ENCODE measurements around the gene PCSK6. TPM values are rescaled to one million over a fixed set of nuclear protein-coding genes. Genes with fewer than 3 reads are reported as not detected.

Gene PCSK6
- total RNA-seq, 3 donors from 2014 or later: 7.2 to 19.7 (median 18.0) TPM

DNA sequence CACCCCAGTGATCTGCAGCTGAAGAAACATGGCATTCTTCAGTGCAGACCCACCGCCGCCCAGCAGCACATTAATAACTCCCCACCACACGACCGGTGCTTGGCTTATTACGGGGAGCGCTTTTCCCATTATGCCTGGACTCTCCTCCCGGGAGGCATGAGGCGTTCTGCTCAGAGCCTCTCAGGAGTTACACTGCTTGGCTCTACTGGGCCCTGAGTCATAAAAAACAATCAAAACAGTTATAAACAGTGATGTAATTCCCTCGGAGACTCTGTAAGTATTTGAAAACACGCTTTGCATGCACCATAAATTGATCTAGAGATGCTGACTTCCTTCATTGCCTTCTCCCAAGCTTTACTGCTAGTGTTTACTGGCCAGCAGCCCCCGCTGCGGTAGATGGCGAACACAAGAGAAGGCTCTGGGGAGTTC lies 117.3 kb downstream of the PCSK6 start:
- H3K27ac ChIP-seq: no peak overlapping the region

DNA sequence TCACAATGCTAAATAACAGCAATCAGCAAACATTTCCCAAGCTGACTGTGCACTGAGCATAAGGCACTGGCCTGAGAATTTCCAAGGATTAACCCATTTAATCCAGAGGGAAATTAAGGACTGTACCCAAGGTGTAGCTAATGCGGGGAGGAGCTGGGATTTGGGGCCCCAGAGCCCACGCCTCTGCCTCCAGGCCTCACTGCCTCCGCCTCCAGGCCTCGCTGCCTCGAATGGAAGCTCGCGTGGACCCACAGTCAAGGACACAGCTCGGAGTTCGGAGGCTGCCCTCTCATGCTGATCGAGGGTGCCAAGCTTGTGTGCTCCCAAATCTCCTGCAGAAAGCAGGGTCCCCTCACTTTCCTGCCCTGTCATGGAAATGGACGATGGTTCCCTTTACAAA lies 118.0 kb downstream of the PCSK6 start:
- no peaks in the 10 kb centered on the region for H3K27me3 ChIP-seq
- no peak overlapping the region for H3K4me3 ChIP-seq
- TF ChIP-seq POLR2AphosphoS5 (IDR thresholded peaks at IDR 0.05): no peak
- TF ChIP-seq, protein P1, sequence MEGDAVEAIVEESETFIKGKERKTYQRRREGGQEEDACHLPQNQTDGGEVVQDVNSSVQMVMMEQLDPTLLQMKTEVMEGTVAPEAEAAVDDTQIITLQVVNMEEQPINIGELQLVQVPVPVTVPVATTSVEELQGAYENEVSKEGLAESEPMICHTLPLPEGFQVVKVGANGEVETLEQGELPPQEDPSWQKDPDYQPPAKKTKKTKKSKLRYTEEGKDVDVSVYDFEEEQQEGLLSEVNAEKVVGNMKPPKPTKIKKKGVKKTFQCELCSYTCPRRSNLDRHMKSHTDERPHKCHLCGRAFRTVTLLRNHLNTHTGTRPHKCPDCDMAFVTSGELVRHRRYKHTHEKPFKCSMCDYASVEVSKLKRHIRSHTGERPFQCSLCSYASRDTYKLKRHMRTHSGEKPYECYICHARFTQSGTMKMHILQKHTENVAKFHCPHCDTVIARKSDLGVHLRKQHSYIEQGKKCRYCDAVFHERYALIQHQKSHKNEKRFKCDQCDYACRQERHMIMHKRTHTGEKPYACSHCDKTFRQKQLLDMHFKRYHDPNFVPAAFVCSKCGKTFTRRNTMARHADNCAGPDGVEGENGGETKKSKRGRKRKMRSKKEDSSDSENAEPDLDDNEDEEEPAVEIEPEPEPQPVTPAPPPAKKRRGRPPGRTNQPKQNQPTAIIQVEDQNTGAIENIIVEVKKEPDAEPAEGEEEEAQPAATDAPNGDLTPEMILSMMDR (IDR thresholded peaks at IDR 0.05): no peak
- TF ChIP-seq POLR2A (IDR thresholded peaks at IDR 0.05): no peak
- DNase-seq (ENCODE audit: low spot score in 2 of 2): no peak
- H3K36me3 ChIP-seq: no peaks in the 10 kb centered on the region
- intact Hi-C loops (cut with DNase I; ENCODE audit: low total_unique reads): no loop called here
- H3K27ac ChIP-seq: no peak overlapping the region
- H3K4me1 ChIP-seq: no peaks in the 10 kb centered on the region
- no peaks in the 10 kb centered on the region for H3K9me3 ChIP-seq

More for the DNA sequence above, 117.3 kb downstream of the PCSK6 start:
- Histone ChIP-seq H3K4me1 (no peaks in the 10 kb centered on the region), H3K27me3 (no peaks in the 10 kb centered on the region), H3K4me3 (no peak overlapping the region), H3K9me3 (no peaks in the 10 kb centered on the region), H3K36me3 (no peaks in the 10 kb centered on the region)
- TF ChIP-seq, protein P1 (IDR thresholded peaks at IDR 0.05): no peak
- TF ChIP-seq POLR2AphosphoS5 (IDR thresholded peaks at IDR 0.05) (no peak), POLR2A (IDR thresholded peaks at IDR 0.05) (no peak)
- intact Hi-C loops (cut with DNase I; ENCODE audit: low total_unique reads): no loop called here
- no peak for DNase-seq (ENCODE audit: low spot score in 2 of 2)

DNA sequence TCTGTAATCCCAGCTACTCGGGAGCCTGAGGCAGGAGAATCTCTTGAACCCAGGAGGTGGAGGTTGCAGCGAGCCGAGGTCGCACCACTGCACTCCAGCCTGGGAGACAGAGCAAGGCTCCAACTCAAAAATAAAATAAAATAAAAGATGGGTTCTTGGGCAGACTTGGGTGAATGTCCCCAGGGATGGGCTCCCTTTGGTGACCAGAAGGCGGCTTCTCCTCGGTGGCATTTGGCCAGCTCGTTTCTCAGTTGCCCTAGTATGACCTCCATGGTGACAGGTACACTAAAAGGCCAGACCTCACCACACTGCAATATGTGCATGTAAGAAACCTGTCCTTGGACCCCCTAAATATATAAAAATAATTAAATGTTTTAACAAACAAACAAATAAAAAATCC lies 118.4 kb downstream of the PCSK6 start:
- intact Hi-C loops (cut with DNase I; ENCODE audit: low total_unique reads): no loop called here
- Histone ChIP-seq H3K9me3 (no peaks in the 10 kb centered on the region), H3K4me3 (no peak overlapping the region), H3K27ac (no peak overlapping the region), H3K4me1 (no peaks in the 10 kb centered on the region), H3K36me3 (no peaks in the 10 kb centered on the region), H3K27me3 (no peaks in the 10 kb centered on the region)
- TF ChIP-seq, protein P1 (IDR thresholded peaks at IDR 0.05): no peak
- no peak for TF ChIP-seq POLR2A (IDR thresholded peaks at IDR 0.05)
- no peak for TF ChIP-seq POLR2AphosphoS5 (IDR thresholded peaks at IDR 0.05)
- no peak for DNase-seq (ENCODE audit: low spot score in 2 of 2)

DNA sequence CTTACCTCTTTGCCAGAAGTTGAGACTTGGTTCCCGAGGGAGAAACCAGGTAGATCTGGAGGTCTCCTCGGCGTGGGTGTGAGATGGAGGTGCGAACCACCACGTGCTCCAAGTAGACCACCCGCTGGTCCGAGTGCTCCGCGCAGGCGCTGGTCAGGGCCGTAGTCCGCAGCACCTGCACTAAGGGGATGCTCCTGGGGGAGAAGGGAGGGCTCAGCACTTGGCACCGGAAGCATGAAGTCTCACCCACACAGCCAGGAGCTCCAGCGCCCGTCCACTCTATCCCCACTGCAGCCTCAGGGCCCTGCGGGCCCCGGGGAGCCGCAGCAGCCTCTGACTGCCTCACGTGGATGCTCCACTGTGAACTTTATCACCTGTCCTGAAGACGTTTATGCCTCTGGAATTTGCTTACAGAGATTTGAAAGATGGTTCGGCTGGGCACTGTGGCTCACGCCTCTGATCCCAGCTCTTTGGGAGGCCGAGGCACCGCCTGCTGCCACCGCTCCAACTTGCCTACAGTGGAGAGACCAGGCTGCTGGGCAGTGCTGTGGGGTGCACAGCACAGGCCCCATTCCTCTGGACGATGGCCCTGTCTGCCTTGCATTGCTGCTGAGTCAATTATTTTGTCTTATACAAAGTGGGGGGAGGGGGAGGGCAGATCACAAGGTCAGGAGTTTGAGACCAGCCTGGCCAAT lies 119.0 kb downstream of the PCSK6 start:
- TF ChIP-seq, protein P1 (IDR thresholded peaks at IDR 0.05): no peak
- no peak for TF ChIP-seq POLR2AphosphoS5 (IDR thresholded peaks at IDR 0.05)
- TF ChIP-seq POLR2A (IDR thresholded peaks at IDR 0.05): no peak
- Histone ChIP-seq H3K36me3 (no peaks in the 10 kb centered on the region), H3K4me3 (no peak overlapping the region), H3K4me1 (no peaks in the 10 kb centered on the region), H3K27ac (no peak overlapping the region), H3K27me3 (no peaks in the 10 kb centered on the region), H3K9me3 (no peaks in the 10 kb centered on the region)
- DNase-seq (ENCODE audit: low spot score in 2 of 2): no peak
- intact Hi-C loops (cut with DNase I; ENCODE audit: low total_unique reads): no loop called here

DNA sequence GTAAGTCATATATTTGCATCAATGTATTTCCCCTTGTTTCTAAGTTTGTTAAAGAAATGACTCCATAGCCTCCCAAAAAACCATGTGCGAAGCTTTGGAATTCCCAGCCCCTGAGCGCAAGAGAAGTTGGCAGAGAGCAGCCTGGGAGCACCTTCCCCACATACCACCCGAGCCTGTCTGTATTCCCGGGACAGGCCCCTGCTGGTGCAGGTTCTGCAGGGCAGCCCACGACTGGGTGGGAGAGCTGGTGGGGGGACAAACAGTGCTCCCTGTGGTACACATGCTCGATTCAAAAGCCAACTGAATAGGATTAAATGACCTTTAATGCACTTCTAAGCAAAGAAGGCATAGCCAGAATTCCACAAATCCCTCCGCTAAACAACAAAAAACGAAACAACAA lies 119.8 kb downstream of the PCSK6 start:
- intact Hi-C loops (cut with DNase I; ENCODE audit: low total_unique reads): loop anchor here (2.0 kb wide), 1 partner anchor 55 kb away; no protein-coding TSS in a partner anchor
- H3K27ac ChIP-seq: no peak overlapping the region
- DNase-seq (ENCODE audit: low spot score in 2 of 2): no peak
- no peak for TF ChIP-seq POLR2AphosphoS5 (IDR thresholded peaks at IDR 0.05)
- TF ChIP-seq, protein P1 (IDR thresholded peaks at IDR 0.05): no peak
- TF ChIP-seq POLR2A (IDR thresholded peaks at IDR 0.05): no peak
- no peak overlapping the region for H3K4me3 ChIP-seq
- no peaks in the 10 kb centered on the region for H3K36me3 ChIP-seq
- H3K27me3 ChIP-seq: no peaks in the 10 kb centered on the region
- H3K4me1 ChIP-seq: no peaks in the 10 kb centered on the region
- H3K9me3 ChIP-seq: no peaks in the 10 kb centered on the region
